Measurements from ENCODE around the gene MC2R.
"Not testable (repeated sequence)": the region's sequence is repeated elsewhere in the genome, so short reads cannot be mapped to it uniquely, and the experiment has no call there.

Gene MC2R

GRCh38 chr18:13890761-13891361 lies 24.5 kb downstream of the MC2R start:
- no peak for DNase-seq

- DNase-seq, result no peak
These were observed 25.7 kb downstream of the MC2R start for GRCh38 chr18:13889671-13890070.

GRCh38 chr18:13888191-13888716 lies 27.1 kb downstream of the MC2R start:
- no peak for DNase-seq

- DNase-seq, result no peak
These were observed 30.3 kb downstream of the MC2R start for GRCh38 chr18:13885009-13885408.

GRCh38 chr18:13879937-13880336 lies 35.4 kb downstream of the MC2R start:
- no peak for DNase-seq

- no peak for DNase-seq
These were observed 35.8 kb downstream of the MC2R start for GRCh38 chr18:13879492-13879891.

- DNase-seq, result no peak
These were observed 36.5 kb downstream of the MC2R start for GRCh38 chr18:13878857-13879256.

- DNase-seq, result no peak
These were observed 38.2 kb downstream of the MC2R start for GRCh38 chr18:13877157-13877556.

- no peak for DNase-seq
These were observed 40.8 kb downstream of the MC2R start for GRCh38 chr18:13874558-13874957.

GRCh38 chr18:13872932-13873331 lies 42.4 kb downstream of the MC2R start:
- no peak for DNase-seq

- DNase-seq, result no peak
These were observed 43.0 kb downstream of the MC2R start for GRCh38 chr18:13872373-13872772.

- DNase-seq, result no peak
These were observed 43.6 kb downstream of the MC2R start for GRCh38 chr18:13871701-13872100.

- DNase-seq, result no peak
These were observed 46.6 kb downstream of the MC2R start for GRCh38 chr18:13868501-13869271.

GRCh38 chr18:13862898-13863297 lies 52.4 kb downstream of the MC2R start:
- not testable (repeated sequence) for DNase-seq

GRCh38 chr18:13849791-13850190 lies 65.5 kb downstream of the MC2R start:
- no peak for DNase-seq

GRCh38 chr18:13836559-13836958 lies 78.8 kb downstream of the MC2R start:
- DNase-seq, result no peak

GRCh38 chr18:13835202-13835601 lies 80.1 kb downstream of the MC2R start:
- DNase-seq, result no peak

- DNase-seq, result no peak
These were observed 80.8 kb downstream of the MC2R start for GRCh38 chr18:13834496-13835015.

Data from SHP77 treated with DMSO at 0.1 percent for 48 hours (cell line).